HG02870 (cell line): ENCODE results near the gene LRRC26.

Source experiments
- ATAC-seq: cut with Tn5 transposase; IDR thresholded peaks from one replicate; pipeline ENCODE4 v1.9.1; 2021; ENCODE audit warnings: mild to moderate bottlenecking, moderate library complexity; ENCODE audit not compliant: unreplicated experiment

Gene LRRC26

GRCh38 chr9:137168904-137169856 is 671 bp downstream of the LRRC26 start:
- no peak for ATAC-seq

GRCh38 chr9:137168573-137168903 is 1.3 kb downstream of the LRRC26 start:
- no peak for ATAC-seq

GRCh38 chr9:137167747-137168572 is 1.9 kb downstream of the LRRC26 start:
- no peak for ATAC-seq

GRCh38 chr9:137167277-137167746 is 2.5 kb downstream of the LRRC26 start:
- ATAC-seq = no peak

- ATAC-seq = no peak
Measured at GRCh38 chr9:137166380-137167229, 3.2 kb downstream of the LRRC26 start.

GRCh38 chr9:137165250-137165836 is 4.5 kb downstream of the LRRC26 start:
- ATAC-seq = no peak

- ATAC-seq = no peak
Measured at GRCh38 chr9:137164370-137165249, 5.2 kb downstream of the LRRC26 start.

- ATAC-seq = no peak
Measured at GRCh38 chr9:137163805-137164204, 6.0 kb downstream of the LRRC26 start.

GRCh38 chr9:137163365-137163715 is 6.5 kb downstream of the LRRC26 start:
- ATAC-seq = no peak

- no peak for ATAC-seq
Measured at GRCh38 chr9:137162505-137163364, 7.1 kb downstream of the LRRC26 start.

- no peak for ATAC-seq
Measured at GRCh38 chr9:137161558-137162486, 8.0 kb downstream of the LRRC26 start.

GRCh38 chr9:137160716-137161557 is 8.9 kb downstream of the LRRC26 start:
- ATAC-seq = no peak

GRCh38 chr9:137160054-137160425 is 9.8 kb downstream of the LRRC26 start:
- no peak for ATAC-seq

- ATAC-seq = no peak
Measured at GRCh38 chr9:137159105-137160053, 10.5 kb downstream of the LRRC26 start.

GRCh38 chr9:137158625-137159024 is 11.2 kb downstream of the LRRC26 start:
- ATAC-seq = no peak
